ENCODE results near the gene TMIGD1. TPM values are rescaled to one million over a fixed set of nuclear protein-coding genes. Genes with fewer than 3 reads are reported as not detected.
A peak's percentile ranks its signal among the peaks of the same experiment; 100 is the strongest.

The TMIGD1 gene
- total RNA-seq, 1 donor from 2014 or later, result not detected

GRCh38 chr17:30379303-30379902 lies 45.5 kb upstream of the TMIGD1 start:
- peaks cover 18% of the 10 kb centered on the region for H3K27me3 Mint-ChIP-seq (ENCODE audit: low read depth)
- no peaks in the 10 kb centered on the region for H3K9me3 Mint-ChIP-seq
- H3K4me3 Mint-ChIP-seq, result peak overlapping the region; percentile 88
- TF ChIP-seq CTCF (conservative IDR thresholded peaks at IDR 0.05), result no peak
- no peak overlapping the region for H3K27ac Mint-ChIP-seq (ENCODE audit: unreplicated experiment)
- peaks cover 53% of the 10 kb centered on the region for H3K4me1 Mint-ChIP-seq
- no peaks in the 10 kb centered on the region for H3K36me3 Mint-ChIP-seq (ENCODE audit: low read depth)
- DNase-seq (ENCODE audit: low read depth, low spot score), result no peak

- H3K4me1 Mint-ChIP-seq, result peaks cover 53% of the 10 kb centered on the region
- peak within 1 kb of the TSS; percentile 90 for H3K4me3 Mint-ChIP-seq
- no peaks in the 10 kb centered on the region for H3K36me3 Mint-ChIP-seq (ENCODE audit: low read depth)
- no peak for TF ChIP-seq CTCF (conservative IDR thresholded peaks at IDR 0.05)
- peak; percentile 97 for DNase-seq (ENCODE audit: low read depth, low spot score)
- H3K27ac Mint-ChIP-seq (ENCODE audit: unreplicated experiment), result peak within 1 kb of the TSS; percentile 39
- H3K9me3 Mint-ChIP-seq, result no peaks in the 10 kb centered on the region
- H3K27me3 Mint-ChIP-seq (ENCODE audit: low read depth), result peaks cover 18% of the 10 kb centered on the region
These were observed 45.0 kb upstream of the TMIGD1 start, which contains the start of gene CPD for GRCh38 chr17:30378825-30379302. Gene CPD (plus strand): TSS chr17:30378927. CDS start chr17:30378981, 54 bp downstream.

GRCh38 chr17:30378241-30378824 lies 44.5 kb upstream of the TMIGD1 start:
- no peak for TF ChIP-seq CTCF (conservative IDR thresholded peaks at IDR 0.05)
- DNase-seq (ENCODE audit: low read depth, low spot score), result peak; percentile 29
- Mint-ChIP-seq H3K36me3 (ENCODE audit: low read depth) (no peaks in the 10 kb centered on the region), H3K27me3 (ENCODE audit: low read depth) (peaks cover 19% of the 10 kb centered on the region), H3K4me1 (peaks cover 50% of the 10 kb centered on the region), H3K9me3 (no peaks in the 10 kb centered on the region), H3K27ac (ENCODE audit: unreplicated experiment) (peak overlapping the region; percentile 39), H3K4me3 (peak overlapping the region; percentile 90)

- peak overlapping the region; percentile 90 for H3K4me3 Mint-ChIP-seq
- H3K27me3 Mint-ChIP-seq (ENCODE audit: low read depth), result peaks cover 21% of the 10 kb centered on the region
- H3K36me3 Mint-ChIP-seq (ENCODE audit: low read depth), result no peaks in the 10 kb centered on the region
- peaks cover 46% of the 10 kb centered on the region for H3K4me1 Mint-ChIP-seq
- no peak for TF ChIP-seq CTCF (conservative IDR thresholded peaks at IDR 0.05)
- DNase-seq (ENCODE audit: low read depth, low spot score), result no peak
- no peak overlapping the region for H3K27ac Mint-ChIP-seq (ENCODE audit: unreplicated experiment)
- H3K9me3 Mint-ChIP-seq, result no peaks in the 10 kb centered on the region
These were observed 43.9 kb upstream of the TMIGD1 start for GRCh38 chr17:30377574-30378240.

GRCh38 chr17:30376621-30377452 lies 43.0 kb upstream of the TMIGD1 start:
- no peak overlapping the region for H3K27ac Mint-ChIP-seq (ENCODE audit: unreplicated experiment)
- H3K4me3 Mint-ChIP-seq, result peak overlapping the region; percentile 90
- no peaks in the 10 kb centered on the region for H3K36me3 Mint-ChIP-seq (ENCODE audit: low read depth)

More at GRCh38 chr17:30376621-30377452, 43.0 kb upstream of the TMIGD1 start:
- no peak for DNase-seq (ENCODE audit: low read depth, low spot score)
- Mint-ChIP-seq H3K4me1 (peaks cover 43% of the 10 kb centered on the region), H3K9me3 (no peaks in the 10 kb centered on the region), H3K27me3 (ENCODE audit: low read depth) (peaks cover 21% of the 10 kb centered on the region)
- no peak for TF ChIP-seq CTCF (conservative IDR thresholded peaks at IDR 0.05)
